Measurements from ENCODE around the gene SLC12A7.

DNA sequence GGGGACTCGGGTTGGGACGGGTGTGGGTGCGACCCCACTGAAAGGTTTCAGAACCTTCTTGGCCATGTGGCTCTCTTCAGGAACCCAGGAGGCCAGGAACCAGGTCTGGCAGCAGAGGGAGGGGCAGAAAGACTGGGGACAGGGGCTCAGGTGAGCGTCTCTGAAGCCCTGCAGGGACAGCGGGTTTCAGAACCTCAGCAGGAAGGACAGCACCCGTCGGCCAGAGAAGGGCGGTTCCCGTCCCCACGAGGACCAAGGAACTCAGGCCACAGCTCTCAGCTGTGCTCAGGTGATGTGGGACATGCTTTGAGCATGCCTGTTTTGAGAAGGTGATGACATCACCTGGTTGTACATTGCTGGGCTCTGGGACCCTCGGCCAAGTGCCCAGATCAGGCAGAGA is 25.7 kb downstream of the SLC12A7 start:
- TF ChIP-seq, protein P1, sequence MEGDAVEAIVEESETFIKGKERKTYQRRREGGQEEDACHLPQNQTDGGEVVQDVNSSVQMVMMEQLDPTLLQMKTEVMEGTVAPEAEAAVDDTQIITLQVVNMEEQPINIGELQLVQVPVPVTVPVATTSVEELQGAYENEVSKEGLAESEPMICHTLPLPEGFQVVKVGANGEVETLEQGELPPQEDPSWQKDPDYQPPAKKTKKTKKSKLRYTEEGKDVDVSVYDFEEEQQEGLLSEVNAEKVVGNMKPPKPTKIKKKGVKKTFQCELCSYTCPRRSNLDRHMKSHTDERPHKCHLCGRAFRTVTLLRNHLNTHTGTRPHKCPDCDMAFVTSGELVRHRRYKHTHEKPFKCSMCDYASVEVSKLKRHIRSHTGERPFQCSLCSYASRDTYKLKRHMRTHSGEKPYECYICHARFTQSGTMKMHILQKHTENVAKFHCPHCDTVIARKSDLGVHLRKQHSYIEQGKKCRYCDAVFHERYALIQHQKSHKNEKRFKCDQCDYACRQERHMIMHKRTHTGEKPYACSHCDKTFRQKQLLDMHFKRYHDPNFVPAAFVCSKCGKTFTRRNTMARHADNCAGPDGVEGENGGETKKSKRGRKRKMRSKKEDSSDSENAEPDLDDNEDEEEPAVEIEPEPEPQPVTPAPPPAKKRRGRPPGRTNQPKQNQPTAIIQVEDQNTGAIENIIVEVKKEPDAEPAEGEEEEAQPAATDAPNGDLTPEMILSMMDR (IDR thresholded peaks at IDR 0.05): no peak
- TF ChIP-seq ZNF121 (CRISPR knock-in tag; IDR thresholded peaks at IDR 0.05): no peak
- TF ChIP-seq, protein P2, sequence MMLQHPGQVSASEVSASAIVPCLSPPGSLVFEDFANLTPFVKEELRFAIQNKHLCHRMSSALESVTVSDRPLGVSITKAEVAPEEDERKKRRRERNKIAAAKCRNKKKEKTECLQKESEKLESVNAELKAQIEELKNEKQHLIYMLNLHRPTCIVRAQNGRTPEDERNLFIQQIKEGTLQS (CRISPR knock-in tag; conservative IDR thresholded peaks at IDR 0.05): no peak
- TF ChIP-seq, protein P3, sequence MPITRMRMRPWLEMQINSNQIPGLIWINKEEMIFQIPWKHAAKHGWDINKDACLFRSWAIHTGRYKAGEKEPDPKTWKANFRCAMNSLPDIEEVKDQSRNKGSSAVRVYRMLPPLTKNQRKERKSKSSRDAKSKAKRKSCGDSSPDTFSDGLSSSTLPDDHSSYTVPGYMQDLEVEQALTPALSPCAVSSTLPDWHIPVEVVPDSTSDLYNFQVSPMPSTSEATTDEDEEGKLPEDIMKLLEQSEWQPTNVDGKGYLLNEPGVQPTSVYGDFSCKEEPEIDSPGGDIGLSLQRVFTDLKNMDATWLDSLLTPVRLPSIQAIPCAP (CRISPR knock-in tag; IDR thresholded peaks at IDR 0.05): no peak
- TF ChIP-seq, protein P4, sequence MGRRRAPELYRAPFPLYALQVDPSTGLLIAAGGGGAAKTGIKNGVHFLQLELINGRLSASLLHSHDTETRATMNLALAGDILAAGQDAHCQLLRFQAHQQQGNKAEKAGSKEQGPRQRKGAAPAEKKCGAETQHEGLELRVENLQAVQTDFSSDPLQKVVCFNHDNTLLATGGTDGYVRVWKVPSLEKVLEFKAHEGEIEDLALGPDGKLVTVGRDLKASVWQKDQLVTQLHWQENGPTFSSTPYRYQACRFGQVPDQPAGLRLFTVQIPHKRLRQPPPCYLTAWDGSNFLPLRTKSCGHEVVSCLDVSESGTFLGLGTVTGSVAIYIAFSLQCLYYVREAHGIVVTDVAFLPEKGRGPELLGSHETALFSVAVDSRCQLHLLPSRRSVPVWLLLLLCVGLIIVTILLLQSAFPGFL (CRISPR knock-in tag; IDR thresholded peaks at IDR 0.05; ENCODE audit: borderline replicate concordance): no peak
- TF ChIP-seq TEAD1 (CRISPR knock-in tag; IDR thresholded peaks at IDR 0.05): no peak
- TF ChIP-seq SP1 (CRISPR knock-in tag; conservative IDR thresholded peaks at IDR 0.05): no peak
- TF ChIP-seq NR3C1 (CRISPR knock-in tag; conservative IDR thresholded peaks at IDR 0.05; ENCODE audit: low read depth): no peak
- no peak for TF ChIP-seq IRF2 (CRISPR knock-in tag; IDR thresholded peaks at IDR 0.05; ENCODE audit: borderline replicate concordance, low read depth)
- no peak for TF ChIP-seq TEAD4 (CRISPR knock-in tag; IDR thresholded peaks at IDR 0.05)
